NCI-H2107 (cell line): ENCODE results near the gene DTX1.

Experiments
- DNase-seq: peaks from one replicate; lab custom pipeline; 2025; lab: John Stamatoyannopoulos, UW

DTX1 gene

GRCh38 chr12:113071135-113072112 lies 14.9 kb downstream of the DTX1 start:
- DNase-seq = peak; percentile 70

- DNase-seq = no peak
These were observed 15.6 kb downstream of the DTX1 start for GRCh38 chr12:113072136-113072535.

GRCh38 chr12:113073586-113073985 lies 17.1 kb downstream of the DTX1 start:
- DNase-seq = no peak

GRCh38 chr12:113075137-113075683 lies 18.7 kb downstream of the DTX1 start:
- no peak for DNase-seq

- no peak for DNase-seq
These were observed 20.7 kb downstream of the DTX1 start for GRCh38 chr12:113077057-113077858.

GRCh38 chr12:113077859-113078255 lies 21.3 kb downstream of the DTX1 start:
- no peak for DNase-seq

- no peak for DNase-seq
These were observed 25.3 kb downstream of the DTX1 start for GRCh38 chr12:113081873-113082272.

GRCh38 chr12:113082486-113083148 lies 26.1 kb downstream of the DTX1 start:
- DNase-seq = no peak

- no peak for DNase-seq
These were observed 27.4 kb downstream of the DTX1 start for GRCh38 chr12:113083863-113084435.

- DNase-seq = no peak
These were observed 30.0 kb downstream of the DTX1 start for GRCh38 chr12:113086249-113087164.

GRCh38 chr12:113087193-113087592 lies 30.7 kb downstream of the DTX1 start:
- no peak for DNase-seq

GRCh38 chr12:113088037-113088436 lies 31.5 kb downstream of the DTX1 start:
- DNase-seq = no peak

- DNase-seq = no peak
These were observed 32.6 kb downstream of the DTX1 start for GRCh38 chr12:113088971-113089756.

GRCh38 chr12:113089839-113090238 lies 33.3 kb downstream of the DTX1 start:
- no peak for DNase-seq

GRCh38 chr12:113090740-113091139 lies 34.2 kb downstream of the DTX1 start:
- no peak for DNase-seq

- DNase-seq = no peak
These were observed 35.0 kb downstream of the DTX1 start for GRCh38 chr12:113091506-113091905.

- no peak for DNase-seq
These were observed 36.3 kb downstream of the DTX1 start for GRCh38 chr12:113092607-113093408.

GRCh38 chr12:113093409-113094101 lies 37.0 kb downstream of the DTX1 start:
- no peak for DNase-seq
